Hematopoietic multipotent progenitor cell treated with erythropoietin and hydrocortisone succinate and interleukin-3 and kit ligand, for 17 days (in vitro differentiated cells): ENCODE measurements around the gene SLC39A8.

ENCODE experiments used
- DNase-seq: peaks from one replicate; pipeline ENCODE4 v3.0.0-alpha.2; 2015; ENCODE audit warnings: low spot score

The SLC39A8 gene

GRCh38 chr4:102339018-102339417, 6.3 kb downstream of the SLC39A8 start:
- DNase-seq = no peak

GRCh38 chr4:102338405-102338804, 6.9 kb downstream of the SLC39A8 start:
- DNase-seq = no peak

GRCh38 chr4:102335616-102336015, 9.7 kb downstream of the SLC39A8 start:
- no peak for DNase-seq

GRCh38 chr4:102334624-102335023, 10.7 kb downstream of the SLC39A8 start:
- no peak for DNase-seq

- no peak for DNase-seq
These were observed 11.5 kb downstream of the SLC39A8 start for GRCh38 chr4:102333787-102334186.

- no peak for DNase-seq
These were observed 17.2 kb downstream of the SLC39A8 start for GRCh38 chr4:102328045-102328444.

DNA sequence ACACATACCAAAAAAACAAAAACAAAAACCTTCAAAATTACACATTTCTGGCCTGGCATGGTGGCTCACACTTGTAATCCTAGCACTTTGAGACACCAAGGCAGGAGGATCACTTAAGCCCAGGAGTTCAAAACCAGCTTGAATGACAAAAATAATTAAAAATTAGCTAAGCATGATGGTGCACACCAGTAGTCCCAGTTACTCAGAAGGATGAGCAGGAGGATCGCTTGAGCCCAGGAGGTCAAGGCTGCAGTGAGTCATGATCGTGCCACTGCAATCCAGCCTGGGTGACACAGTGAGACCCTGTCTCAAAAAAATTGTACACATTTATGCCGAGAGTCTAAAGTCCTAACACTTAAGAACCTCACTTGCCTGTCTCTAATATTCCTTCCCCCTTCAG, 18.3 kb downstream of the SLC39A8 start:
- DNase-seq = no peak

DNA sequence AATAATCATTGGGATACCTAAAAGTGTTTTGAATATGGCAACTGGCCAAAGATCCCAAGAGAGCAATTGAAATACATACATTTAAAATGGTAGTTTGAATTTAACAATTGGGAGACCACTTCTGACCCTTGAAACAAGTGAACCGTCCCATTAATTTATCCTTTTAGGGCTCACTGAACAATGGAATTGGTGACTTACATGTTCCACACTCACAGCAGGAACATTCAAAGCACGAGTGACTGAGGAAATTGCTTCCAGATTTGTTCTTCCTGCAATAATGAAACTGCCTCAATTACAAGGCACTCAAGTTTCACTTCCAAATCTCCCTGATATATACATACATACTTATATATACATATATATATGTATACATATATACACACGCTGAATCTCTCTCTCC, 20.6 kb downstream of the SLC39A8 start:
- DNase-seq = no peak

DNA sequence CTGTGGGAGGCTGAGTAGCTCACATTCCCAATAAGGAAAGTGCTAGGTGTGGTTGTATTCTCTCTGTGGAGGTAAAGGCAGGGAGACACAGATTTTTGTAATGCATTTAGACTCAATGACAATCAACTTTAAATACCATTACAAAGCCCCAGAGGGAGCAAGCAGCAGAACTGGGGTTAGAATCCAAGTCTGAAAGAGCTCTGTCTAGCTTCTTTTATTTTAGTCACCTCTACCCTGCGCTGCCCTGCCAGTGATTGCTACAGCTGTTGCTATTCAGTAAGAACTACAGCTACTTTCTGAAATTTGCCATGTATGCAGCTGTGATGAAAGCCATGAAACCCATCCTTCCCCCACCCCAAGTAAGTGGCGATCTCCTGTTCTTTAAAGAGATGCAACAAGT, 22.5 kb downstream of the SLC39A8 start:
- DNase-seq = no peak

GRCh38 chr4:102321260-102321995, 23.9 kb downstream of the SLC39A8 start:
- DNase-seq = no peak

GRCh38 chr4:102319594-102319993, 25.7 kb downstream of the SLC39A8 start:
- DNase-seq = no peak

GRCh38 chr4:102318526-102318925, 26.8 kb downstream of the SLC39A8 start:
- DNase-seq = no peak

GRCh38 chr4:102318105-102318504, 27.2 kb downstream of the SLC39A8 start:
- no peak for DNase-seq

GRCh38 chr4:102317459-102317858, 27.8 kb downstream of the SLC39A8 start:
- no peak for DNase-seq

- DNase-seq = no peak
These were observed 28.7 kb downstream of the SLC39A8 start for GRCh38 chr4:102316585-102316984.

GRCh38 chr4:102315532-102315931, 29.8 kb downstream of the SLC39A8 start:
- DNase-seq = no peak

DNA sequence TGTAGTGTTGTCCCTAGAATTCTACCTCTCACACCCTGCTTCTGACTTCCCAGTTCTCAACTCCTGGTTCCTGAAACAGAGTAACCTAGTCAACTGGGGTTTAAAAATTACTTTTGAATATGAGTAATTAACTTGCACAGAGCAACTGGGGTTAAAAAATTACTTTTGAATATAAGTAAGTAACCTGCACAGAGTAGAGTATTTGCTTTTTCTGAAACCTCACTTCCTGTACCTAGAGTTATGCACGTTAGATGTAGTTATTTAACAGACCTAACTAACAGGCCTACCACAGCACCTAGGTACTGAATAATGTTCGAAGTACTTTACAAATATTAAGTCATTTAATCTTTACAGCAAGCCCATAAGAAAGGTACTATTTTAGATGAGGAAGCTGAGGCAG, 32.9 kb downstream of the SLC39A8 start:
- no peak for DNase-seq

GRCh38 chr4:102311912-102312311, 33.4 kb downstream of the SLC39A8 start:
- no peak for DNase-seq

GRCh38 chr4:102311407-102311806, 33.9 kb downstream of the SLC39A8 start:
- no peak for DNase-seq

- no peak for DNase-seq
These were observed 37.1 kb downstream of the SLC39A8 start for GRCh38 chr4:102308032-102308799.

- DNase-seq = no peak
These were observed 39.6 kb downstream of the SLC39A8 start for GRCh38 chr4:102305666-102306065.

- no peak for DNase-seq
These were observed 42.5 kb downstream of the SLC39A8 start for GRCh38 chr4:102302762-102303161.

DNA sequence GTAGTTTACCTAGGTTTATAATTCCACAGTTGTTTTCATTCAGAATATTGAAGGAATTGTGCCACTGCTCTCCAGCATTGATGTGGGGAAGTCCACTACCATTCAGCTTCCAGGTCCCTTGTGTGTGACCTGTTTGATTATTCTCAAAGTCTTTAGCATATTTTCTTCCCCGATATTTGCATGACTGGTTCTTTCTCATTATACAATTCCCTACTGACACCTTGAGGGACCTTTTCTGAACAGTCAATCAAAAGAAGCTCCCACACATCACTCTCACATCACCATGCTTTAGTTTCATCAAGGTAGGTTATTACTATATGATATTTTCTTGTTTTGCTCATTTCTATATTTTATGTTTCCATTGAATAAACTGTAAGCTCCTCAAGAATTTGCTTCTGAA, 44.1 kb downstream of the SLC39A8 start:
- DNase-seq = no peak
